Kidney (tissue), 14 donors: ENCODE data around the gene OPRL1. TPM values are rescaled to one million over a fixed set of nuclear protein-coding genes. Genes with fewer than 3 reads are reported as not detected.

Experiments used
- DNase-seq, 5 donors: peaks; one replicate each; pipeline ENCODE4 v3.0.0-alpha.2; 2013 to 2020
- FAIRE-seq: peaks from 2 replicates; lab custom pipeline; 2012; peaks lifted over from hg19 to GRCh38; lab: Jason Lieb, UNC
- H3K27ac ChIP-seq, 2 donors: one replicate each; pipeline ENCODE4 v1.7.0; 2013; ENCODE audit warnings: low read depth in 2 of 2, low read length in 2 of 2, inconsistent platforms in 1 of 2
- H3K27me3 ChIP-seq: one replicate; pipeline ENCODE4 v1.7.1; 2013; ENCODE audit warnings: low read length, inconsistent platforms; ENCODE audit not compliant: control insufficient read depth, insufficient read depth
- H3K36me3 ChIP-seq, 3 donors: one replicate each; pipeline versions ENCODE4 v1.7.0 to v1.7.1; 2013; ENCODE audit warnings: low read length in 3 of 3, control low read depth in 1 of 3, inconsistent platforms in 1 of 3; ENCODE audit not compliant: insufficient read depth in 3 of 3, control insufficient read depth in 2 of 3
- H3K4me1 ChIP-seq, 3 donors: one replicate each; pipeline versions ENCODE4 v1.7.0 to v1.7.1; 2013; ENCODE audit warnings: low read length in 3 of 3, inconsistent platforms in 1 of 3, low read depth in 1 of 3; ENCODE audit not compliant: control insufficient read depth in 2 of 3, insufficient read depth in 2 of 3
- H3K4me3 ChIP-seq, 3 donors: one replicate each; pipeline versions ENCODE4 v1.7.0 to v1.8.1; 2013; ENCODE audit warnings: low read length in 3 of 3, control low read depth in 1 of 3, inconsistent platforms in 1 of 3
- H3K9ac ChIP-seq, 3 donors: one replicate each; pipeline versions ENCODE4 v1.7.0 to v1.7.1; 2013; ENCODE audit warnings: low read length in 3 of 3, control low read depth in 1 of 3, inconsistent platforms in 1 of 3
- H3K9me3 ChIP-seq, 3 donors: one replicate each; pipeline versions ENCODE4 v1.7.0 to v1.7.1; 2013; ENCODE audit warnings: low read length in 3 of 3, control low read depth in 1 of 3, inconsistent platforms in 1 of 3; ENCODE audit not compliant: control insufficient read depth in 2 of 3, insufficient read depth in 1 of 3
- intact Hi-C: fragments of 100-400 bp; cut with DNase I; formaldehyde crosslinking; loops from one replicate; pipeline ENCODE4 v1.11.1; 2022
- polyA plus RNA-seq: library from polyadenylated mRNA; stranded (reverse); fragments of 350-450 nt; fragmentation: Illumina TruSeq; extraction: RNeasy Lipid Tissue Mini Kit (QIAGEN cat#74804); gene quantifications from one replicate; pipeline ENCODE4 v1.2.3, GENCODE V29; 2014; ENCODE audit warnings: low read depth, low replicate concordance; ENCODE audit not compliant: insufficient read depth
- total RNA-seq: library from RNA; stranded (reverse); fragmentation: NEBNext Ultra II Directional; extraction: Animal tissue kit (Norgen Biotek cat#: 25700); gene quantifications from one replicate; pipeline ENCODE4 v1.2.1, GENCODE V29; 2021
- TF ChIP-seq, protein P1 (sequence below): IDR thresholded peaks from 3 replicates; pipeline ENCODE4 v1.5.1; 2012; ENCODE audit warnings: mild to moderate bottlenecking, moderate library complexity, borderline replicate concordance; ENCODE audit not compliant: insufficient read depth; ENCODE audit errors: extremely low read depth
- donor health status: control.
- donor health status: control.
- donor health status: control.
- donor health status: control.
- donor health status: control.
- donor health status: DM: yes; HTN: yes; CAD: no.
- donor health status: Normal renal cell carcinoma (clear cell type).

The OPRL1 gene
- total and polyA plus RNA-seq, 2 donors from 2014 or later = 0.39 to 1.2 TPM

DNA sequence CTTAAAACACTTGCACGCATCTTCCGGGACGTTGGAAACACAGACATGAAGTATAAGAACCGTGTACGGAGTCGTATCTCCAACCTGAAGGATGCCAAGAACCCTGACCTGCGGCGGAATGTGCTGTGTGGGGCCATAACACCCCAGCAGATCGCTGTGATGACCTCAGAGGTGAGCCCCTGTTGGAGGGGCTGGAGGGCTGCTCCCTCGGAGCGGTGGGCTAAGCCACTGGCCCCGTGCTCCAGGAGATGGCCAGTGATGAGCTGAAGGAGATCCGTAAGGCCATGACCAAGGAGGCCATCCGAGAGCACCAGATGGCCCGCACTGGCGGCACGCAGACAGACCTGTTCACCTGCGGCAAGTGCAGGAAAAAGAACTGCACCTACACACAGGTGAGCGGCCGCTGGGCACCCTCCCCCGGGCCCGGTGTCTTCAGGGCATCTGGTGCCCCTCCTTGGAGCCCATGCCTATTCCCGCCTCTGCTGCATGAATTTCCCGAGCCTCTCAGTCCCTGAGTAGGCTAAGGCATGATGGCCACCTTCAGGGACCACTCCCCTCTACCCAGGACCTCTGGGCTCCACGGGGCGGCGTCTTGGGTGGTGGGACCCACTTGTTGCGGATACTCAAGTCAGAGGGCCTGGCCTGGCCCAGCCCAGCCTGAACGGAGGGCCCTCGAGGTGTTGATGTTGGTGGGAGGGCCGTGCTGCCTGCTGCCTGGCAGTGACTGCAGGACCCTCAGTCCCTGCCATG is 9.5 kb upstream of the OPRL1 start:
- H3K27ac ChIP-seq = no peak overlapping the region
- H3K4me1 ChIP-seq = no peaks in the 10 kb centered on the region
- H3K9me3 ChIP-seq = no peaks in the 10 kb centered on the region
- H3K9ac ChIP-seq = no peak overlapping the region
- H3K36me3 ChIP-seq = no peaks in the 10 kb centered on the region
- DNase-seq (no peak), FAIRE-seq (no peak)
- intact Hi-C loops = no loop called here
- no peaks in the 10 kb centered on the region for H3K27me3 ChIP-seq
- TF ChIP-seq, protein P1, sequence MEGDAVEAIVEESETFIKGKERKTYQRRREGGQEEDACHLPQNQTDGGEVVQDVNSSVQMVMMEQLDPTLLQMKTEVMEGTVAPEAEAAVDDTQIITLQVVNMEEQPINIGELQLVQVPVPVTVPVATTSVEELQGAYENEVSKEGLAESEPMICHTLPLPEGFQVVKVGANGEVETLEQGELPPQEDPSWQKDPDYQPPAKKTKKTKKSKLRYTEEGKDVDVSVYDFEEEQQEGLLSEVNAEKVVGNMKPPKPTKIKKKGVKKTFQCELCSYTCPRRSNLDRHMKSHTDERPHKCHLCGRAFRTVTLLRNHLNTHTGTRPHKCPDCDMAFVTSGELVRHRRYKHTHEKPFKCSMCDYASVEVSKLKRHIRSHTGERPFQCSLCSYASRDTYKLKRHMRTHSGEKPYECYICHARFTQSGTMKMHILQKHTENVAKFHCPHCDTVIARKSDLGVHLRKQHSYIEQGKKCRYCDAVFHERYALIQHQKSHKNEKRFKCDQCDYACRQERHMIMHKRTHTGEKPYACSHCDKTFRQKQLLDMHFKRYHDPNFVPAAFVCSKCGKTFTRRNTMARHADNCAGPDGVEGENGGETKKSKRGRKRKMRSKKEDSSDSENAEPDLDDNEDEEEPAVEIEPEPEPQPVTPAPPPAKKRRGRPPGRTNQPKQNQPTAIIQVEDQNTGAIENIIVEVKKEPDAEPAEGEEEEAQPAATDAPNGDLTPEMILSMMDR = no peak
- no peak overlapping the region for H3K4me3 ChIP-seq

DNA sequence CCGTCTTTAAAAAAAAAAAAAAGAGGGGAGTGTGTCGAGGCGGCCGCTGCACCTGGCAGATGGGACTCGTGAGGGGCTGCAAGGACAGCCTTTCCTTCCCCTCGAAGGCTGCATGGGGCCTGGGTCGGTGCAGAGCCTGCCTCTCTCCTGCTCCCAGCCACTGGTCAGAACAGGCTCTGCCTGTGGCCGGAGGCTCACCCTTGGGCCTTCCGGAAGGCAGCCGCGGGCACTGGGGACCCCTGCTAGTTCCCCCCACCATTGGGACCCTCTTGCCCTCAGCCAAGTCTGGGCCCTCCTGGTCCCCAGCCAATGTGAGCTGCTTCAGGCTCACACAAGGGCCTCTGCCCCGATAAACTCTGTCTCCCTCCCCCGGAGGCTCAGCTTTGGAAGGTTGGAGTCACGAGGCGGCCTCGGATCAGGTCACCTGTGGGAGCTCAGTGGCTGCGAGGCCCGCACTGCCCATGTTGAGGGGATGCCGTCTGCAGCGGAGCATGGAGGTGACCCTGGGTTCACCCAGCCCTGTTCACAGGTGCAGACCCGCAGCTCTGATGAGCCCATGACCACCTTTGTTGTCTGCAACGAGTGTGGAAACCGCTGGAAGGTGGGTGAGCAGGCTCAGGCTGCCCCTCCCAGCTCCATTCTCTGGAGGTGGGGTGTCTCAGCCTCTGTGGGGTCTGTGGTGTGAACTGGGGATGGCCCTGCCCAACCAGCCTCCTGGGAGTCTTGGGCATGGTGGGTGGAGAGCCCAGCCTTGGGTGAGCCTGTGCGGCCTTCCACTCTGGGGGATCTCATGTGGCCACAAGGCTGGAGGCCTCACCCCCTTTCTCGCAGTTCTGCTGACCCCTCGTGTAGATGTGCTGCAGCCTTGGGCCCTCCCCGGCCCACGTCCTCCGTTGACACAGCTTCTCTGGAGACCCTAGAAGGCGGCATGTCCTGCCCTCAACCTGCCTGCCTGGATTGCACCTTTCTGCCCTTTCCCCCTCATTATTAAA is 8.2 kb upstream of the OPRL1 start:
- no peak for DNase-seq

DNA sequence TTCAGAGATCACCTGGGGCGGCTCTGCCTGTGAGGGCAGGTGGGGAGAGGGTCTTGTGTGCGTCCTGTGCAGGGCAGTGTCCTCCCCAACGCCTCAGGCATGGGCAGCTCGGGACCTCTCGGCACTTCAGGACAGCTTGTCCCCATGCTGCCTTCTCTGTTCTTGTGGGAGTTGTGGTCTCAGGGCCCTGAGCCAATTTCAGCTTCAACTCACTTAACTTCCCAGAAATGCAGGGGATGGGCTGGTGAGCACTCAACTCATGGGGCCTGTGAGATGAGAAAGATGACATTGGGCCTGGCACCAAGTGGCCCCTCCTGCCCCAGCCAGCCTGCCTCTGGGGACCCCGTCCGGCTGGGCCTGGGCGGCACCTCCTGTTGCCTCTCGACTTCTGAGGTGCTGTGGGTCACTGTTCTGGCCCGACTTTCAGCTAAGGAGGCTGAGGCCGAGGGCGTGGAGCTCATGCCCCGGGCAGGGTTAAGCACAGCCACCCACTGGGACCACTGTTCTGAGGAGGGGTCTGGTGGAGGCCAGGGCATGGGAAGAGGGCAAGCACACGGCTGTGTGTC is 7.3 kb upstream of the OPRL1 start:
- Histone ChIP-seq H3K4me1 (peaks cover 0 to under 1% (median 0%) of the 10 kb centered on the region in 3 donors), H3K9me3 (no peaks in the 10 kb centered on the region), H3K27me3 (no peaks in the 10 kb centered on the region), H3K4me3 (no peak overlapping the region), H3K9ac (no peak overlapping the region), H3K27ac (no peak overlapping the region), H3K36me3 (no peaks in the 10 kb centered on the region)
- DNase-seq (no peak), FAIRE-seq (no peak)
- intact Hi-C loops = no loop called here
- TF ChIP-seq, protein P1 = no peak

More for the DNA sequence above, 8.2 kb upstream of the OPRL1 start:
- intact Hi-C loops = no loop called here
- TF ChIP-seq, protein P1 = no peak
- Histone ChIP-seq H3K4me1 (no peaks in the 10 kb centered on the region), H3K27me3 (no peaks in the 10 kb centered on the region), H3K9me3 (no peaks in the 10 kb centered on the region), H3K9ac (no peak overlapping the region), H3K27ac (no peak overlapping the region), H3K4me3 (no peak overlapping the region), H3K36me3 (no peaks in the 10 kb centered on the region)
- FAIRE-seq = no peak
